Coronary artery (tissue), 2 donors: ENCODE data around the gene STPG3.
"Not testable (repeated sequence)": the region's sequence is repeated elsewhere in the genome, so short reads cannot be mapped to it uniquely, and the experiment has no call there.

Source experiments
- DNase-seq: peaks from one replicate; pipeline ENCODE4 v3.0.0-alpha.2; 2017; ENCODE audit warnings: low spot score
- H3K27ac ChIP-seq, 2 donors: fragments of 200-600 bp; sonication (generic); one replicate each; pipeline ENCODE4 v1.5.1; 2016 to 2019
- H3K4me3 ChIP-seq: fragments of 200-600 bp; sonication (generic); 2 replicates; pipeline ENCODE4 v1.5.1; 2016; ENCODE audit warnings: mild to moderate bottlenecking, moderate library complexity
- TF ChIP-seq, protein P1 (sequence below): fragments of 200-600 bp; sonication (generic); IDR thresholded peaks from one replicate; pipeline ENCODE4 v1.5.1; 2019; ENCODE audit warnings: antibody characterized with exemption

STPG3 gene

DNA sequence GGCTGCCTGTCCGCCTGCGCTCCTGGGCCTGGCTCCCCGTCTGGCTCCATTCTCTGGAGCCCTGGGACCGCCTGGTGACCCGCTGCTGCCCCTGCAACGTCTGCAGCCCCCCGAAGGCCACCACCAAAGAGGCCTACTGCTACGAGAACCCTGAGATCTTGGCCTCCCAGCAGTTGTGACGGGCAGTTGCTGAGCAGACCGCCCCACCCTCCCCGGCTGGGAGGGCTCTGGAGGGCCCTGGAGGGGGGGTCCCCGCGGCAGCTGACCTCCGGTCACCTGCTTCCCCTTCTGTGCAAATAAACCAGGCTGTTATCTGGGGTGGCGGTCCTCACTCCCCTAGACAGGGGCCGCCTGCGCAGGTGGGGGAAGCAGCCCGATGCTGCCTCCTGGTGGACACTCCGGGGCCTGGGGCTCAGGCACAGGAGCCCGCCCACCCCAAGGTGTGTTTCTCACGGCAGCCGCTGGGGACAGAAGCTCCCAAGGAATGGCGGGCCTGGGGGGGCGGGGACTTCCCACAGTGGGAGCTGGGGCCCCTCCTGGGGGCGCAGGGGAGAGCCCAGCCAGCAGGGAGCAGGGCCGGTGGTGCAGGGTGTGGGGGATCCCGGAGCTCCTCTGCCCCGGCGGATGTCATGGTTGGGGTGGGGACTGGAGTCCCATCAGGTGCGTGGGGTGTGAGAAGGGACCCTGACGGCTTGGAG, 14.7 kb upstream of the STPG3 start:
- Histone ChIP-seq H3K27ac (no peak overlapping the region), H3K4me3 (peak overlapping the region; percentile 51)
- DNase-seq: peak; percentile 86

DNA sequence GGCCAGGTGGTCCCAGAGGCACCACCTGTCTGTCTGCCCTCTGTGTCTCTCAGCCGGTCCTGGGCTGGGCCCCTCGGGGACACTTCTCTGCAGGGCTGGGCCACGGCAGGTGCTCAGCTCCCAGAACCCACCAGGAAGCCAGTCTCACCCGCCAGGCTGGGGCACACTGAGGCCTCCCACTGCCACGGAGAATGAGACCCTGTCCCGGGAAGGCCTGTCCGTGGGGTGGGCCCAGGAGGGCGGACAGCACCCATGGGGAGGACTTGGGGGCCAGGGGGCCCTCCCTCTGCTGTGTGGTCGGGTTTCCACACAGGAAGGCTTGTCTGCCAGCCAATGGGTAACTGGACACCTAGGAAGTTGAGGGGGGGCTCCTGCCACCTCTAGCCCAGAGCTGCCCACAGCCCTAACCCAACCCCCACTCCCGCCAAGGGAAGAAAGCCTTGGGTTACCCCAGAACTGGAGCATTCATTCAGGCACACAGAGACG, 14.1 kb upstream of the STPG3 start:
- H3K27ac ChIP-seq: no peak overlapping the region
- TF ChIP-seq, protein P1, sequence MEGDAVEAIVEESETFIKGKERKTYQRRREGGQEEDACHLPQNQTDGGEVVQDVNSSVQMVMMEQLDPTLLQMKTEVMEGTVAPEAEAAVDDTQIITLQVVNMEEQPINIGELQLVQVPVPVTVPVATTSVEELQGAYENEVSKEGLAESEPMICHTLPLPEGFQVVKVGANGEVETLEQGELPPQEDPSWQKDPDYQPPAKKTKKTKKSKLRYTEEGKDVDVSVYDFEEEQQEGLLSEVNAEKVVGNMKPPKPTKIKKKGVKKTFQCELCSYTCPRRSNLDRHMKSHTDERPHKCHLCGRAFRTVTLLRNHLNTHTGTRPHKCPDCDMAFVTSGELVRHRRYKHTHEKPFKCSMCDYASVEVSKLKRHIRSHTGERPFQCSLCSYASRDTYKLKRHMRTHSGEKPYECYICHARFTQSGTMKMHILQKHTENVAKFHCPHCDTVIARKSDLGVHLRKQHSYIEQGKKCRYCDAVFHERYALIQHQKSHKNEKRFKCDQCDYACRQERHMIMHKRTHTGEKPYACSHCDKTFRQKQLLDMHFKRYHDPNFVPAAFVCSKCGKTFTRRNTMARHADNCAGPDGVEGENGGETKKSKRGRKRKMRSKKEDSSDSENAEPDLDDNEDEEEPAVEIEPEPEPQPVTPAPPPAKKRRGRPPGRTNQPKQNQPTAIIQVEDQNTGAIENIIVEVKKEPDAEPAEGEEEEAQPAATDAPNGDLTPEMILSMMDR: no peak
- H3K4me3 ChIP-seq: peak overlapping the region; percentile 51
- DNase-seq: no peak

More for the DNA sequence above, 14.7 kb upstream of the STPG3 start:
- TF ChIP-seq, protein P1: peak; percentile 99

DNA sequence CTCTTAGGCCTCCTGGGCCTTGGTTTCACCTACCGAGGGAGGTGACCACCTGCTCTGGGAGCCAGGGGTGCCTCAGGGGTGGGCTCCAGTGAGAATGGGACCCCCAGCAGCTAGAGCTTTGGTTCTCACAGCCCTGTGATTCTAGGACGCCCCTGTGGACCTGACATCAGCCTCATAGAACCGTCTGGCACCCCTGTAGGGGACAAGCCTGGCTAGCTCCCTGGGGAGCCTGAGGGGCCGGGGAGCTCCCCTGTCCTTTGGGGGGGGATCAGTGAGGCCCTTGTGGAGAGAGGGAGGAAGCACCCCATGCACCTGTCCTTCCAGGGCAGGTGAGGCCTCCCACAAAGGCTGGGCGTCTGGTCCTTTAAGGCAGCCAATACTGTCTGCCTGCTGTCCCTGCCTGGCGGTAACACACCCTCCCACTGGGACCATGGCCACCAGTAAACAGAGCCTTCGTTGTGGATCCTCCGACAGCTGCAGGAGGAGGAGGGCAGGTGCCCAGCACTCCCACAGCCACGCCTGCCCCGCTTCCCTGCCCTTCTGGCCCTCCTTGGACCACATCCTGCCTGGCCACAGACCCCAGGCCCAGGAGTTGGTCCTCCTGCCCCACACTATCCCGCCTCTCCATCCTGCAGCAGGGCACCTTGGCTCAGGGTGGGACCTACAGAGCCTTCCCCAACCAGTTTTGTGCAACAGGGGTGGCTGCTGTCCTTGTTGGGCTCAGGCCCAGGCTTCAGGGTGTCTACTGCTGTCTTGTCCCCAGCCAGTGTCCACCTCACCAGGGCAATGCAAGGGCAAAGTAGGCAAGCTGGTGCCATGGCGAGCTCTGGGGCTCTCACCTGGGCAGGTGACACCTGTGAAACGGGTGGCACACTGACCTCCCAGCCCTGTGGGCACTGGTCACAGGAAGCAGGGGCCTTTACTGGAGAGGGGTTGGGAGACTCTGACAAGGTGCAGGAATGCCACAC, 13.0 kb upstream of the STPG3 start:
- no peak overlapping the region for H3K27ac ChIP-seq
- no peak overlapping the region for H3K4me3 ChIP-seq
- DNase-seq: no peak

DNA sequence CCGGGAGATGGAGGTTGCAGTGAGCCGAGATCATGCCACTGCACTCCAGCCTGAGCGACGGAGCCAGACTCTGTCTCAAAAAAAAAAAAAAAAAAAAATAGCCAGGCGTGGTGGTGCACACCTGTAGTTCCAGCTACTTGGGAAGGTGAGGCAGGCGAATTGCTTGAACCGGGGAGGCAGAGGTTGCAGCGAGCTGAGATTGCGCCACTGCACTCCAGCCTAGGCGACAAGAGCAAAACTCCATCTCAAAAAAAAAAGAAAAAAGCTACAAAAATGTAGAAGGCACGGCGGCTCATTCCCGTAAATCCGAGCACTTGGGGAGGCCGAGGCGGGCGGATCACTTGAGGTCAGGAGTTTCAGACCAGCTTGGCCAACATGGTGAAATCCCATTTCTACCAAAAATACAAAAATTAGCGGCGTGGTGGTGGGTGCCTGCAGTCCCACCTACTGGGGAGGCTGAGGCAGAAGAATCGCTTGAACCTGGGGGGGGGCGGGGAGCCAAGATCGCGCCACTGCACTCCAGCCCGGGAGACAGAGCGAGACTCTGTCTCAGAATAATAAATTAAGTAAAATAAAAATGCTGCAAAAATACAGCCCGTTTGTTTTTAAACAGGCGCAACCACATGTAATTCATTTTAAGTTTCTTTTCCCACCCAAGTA, 11.4 kb upstream of the STPG3 start:
- DNase-seq: not testable (repeated sequence)
- Histone ChIP-seq H3K27ac (peak overlapping the region; percentile 81 to 100), H3K4me3 (peak overlapping the region; percentile 84)

More for the DNA sequence above, 13.0 kb upstream of the STPG3 start:
- TF ChIP-seq, protein P1: no peak

DNA sequence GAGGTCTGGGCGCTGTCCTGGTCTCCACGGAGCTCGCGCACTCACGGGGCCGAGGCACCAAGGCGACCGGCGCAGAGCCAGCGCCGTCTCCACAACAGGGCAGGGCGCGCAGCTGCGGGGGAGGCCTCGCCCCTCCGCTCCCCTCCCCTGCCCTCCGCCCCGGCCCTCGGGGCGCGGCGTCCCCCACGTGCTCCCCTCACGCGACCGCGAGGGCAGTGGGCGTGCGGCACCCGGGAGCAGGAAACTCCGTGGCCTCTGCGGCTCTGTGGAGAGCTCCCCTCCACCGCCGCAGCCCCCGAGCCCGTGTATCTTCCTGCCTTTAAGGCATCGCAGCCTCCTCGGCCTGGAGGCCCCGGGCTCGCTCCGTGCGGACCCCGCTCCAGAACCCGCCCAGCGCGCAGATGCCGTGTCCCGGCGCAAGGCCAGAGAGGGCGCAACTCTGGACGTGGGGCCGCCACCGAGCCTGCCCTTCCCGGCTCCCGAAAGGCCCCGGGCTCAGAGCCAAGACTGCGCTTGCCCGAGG, 10.7 kb upstream of the STPG3 start:
- DNase-seq: peak; percentile 88
- TF ChIP-seq, protein P1: no peak
- Histone ChIP-seq H3K4me3 (peak overlapping the region; percentile 84), H3K27ac (peak overlapping the region; percentile 81 to 100)

DNA sequence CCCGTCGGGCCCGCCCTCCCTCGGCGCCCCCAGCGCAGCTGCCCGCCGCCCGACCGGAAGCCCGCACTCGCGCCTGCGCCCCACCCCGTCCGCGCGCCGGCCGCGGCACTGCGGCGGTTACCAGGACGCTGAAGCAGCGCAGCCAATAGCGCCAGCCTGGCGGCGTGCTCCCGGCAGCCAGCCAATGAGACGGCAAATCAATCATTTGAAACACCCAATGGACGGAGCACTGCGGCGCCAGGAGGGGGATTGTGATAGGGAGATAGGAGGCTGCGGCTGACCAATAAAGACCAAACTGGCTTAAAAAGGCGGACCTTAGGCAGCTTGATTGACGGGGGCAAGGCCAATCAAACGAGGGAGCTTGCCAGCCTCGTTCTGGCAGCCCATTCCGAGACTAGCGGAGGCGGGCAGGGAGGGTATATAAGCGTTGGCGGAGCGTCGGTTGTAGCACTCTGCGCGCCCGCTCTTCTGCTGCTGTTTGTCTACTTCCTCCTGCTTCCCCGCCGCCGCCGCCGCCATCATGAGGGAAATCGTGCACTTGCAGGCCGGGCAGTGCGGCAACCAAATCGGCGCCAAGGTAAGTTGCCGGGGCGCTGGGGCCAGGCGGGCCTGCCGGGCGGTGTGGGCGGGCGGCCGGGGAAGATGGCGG, 10.1 kb upstream of the STPG3 start, which contains the start of gene TUBB4B:
TUBB4B (plus strand) TSS at position 447 of the 649 bp plus-strand sequence; CDS start at position 521, 74 bp downstream.
- H3K27ac ChIP-seq: peak within 1 kb of the TSS; percentile 89 to 100
- H3K4me3 ChIP-seq: peak within 1 kb of the TSS; percentile 99
- TF ChIP-seq, protein P1: no peak
- peak; percentile 99 for DNase-seq
